Activated CD4-positive, alpha-beta T cell treated with anti-CD3 and anti-CD28 coated beads, Interleukin-2, amount 50 U/mL, for 24 hours (primary cell): Measurements from ENCODE around the gene CEND1.
"Not testable (repeated sequence)": the region's sequence is repeated elsewhere in the genome, so short reads cannot be mapped to it uniquely, and the experiment has no call there.

Source experiments
- DNase-seq, 2 donors: peaks; one replicate each; pipeline ENCODE4 v3.0.0-alpha.2; 2020; ENCODE audit warnings: low read depth in 1 of 2, low spot score in 1 of 2

Gene CEND1

DNA sequence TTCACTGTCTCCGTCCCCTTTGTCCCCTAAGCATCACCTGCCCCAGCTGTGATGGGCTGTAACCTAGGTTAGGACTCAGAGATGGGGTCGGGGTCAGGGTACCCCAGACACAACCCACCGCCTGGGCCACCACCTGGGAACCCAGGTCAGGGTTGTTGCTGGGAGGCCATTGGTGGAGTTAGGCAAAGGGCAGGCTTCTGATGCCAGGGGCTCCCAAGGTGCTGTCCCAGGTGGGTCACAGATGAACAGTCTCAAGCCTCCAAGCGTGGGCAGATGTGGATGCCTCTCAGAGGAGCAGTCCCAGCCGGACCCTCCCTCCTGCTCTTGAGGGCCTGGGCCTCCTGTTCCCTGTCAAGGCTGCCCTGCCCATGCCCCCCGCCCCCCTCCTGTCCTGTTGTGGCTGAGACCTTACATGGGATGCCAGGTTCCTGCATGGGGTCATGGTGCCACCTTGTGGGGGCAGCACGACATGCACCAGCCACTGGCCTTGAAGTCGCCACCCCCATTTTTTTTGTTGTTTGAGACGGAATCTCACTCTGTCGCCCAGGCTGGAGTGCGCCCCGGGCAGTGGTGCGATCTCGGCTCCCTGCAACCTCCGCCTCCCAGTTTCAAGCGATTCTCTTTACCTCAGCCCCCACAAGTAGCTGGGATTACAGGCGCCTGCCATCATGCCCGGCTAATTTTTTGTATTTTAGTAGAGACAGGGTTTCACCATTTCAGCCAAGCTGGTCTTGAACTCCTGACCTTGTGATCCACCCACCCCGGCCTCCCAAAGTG, 24.7 kb downstream of the CEND1 start:
- peak; percentile 39 to 43 for DNase-seq

DNA sequence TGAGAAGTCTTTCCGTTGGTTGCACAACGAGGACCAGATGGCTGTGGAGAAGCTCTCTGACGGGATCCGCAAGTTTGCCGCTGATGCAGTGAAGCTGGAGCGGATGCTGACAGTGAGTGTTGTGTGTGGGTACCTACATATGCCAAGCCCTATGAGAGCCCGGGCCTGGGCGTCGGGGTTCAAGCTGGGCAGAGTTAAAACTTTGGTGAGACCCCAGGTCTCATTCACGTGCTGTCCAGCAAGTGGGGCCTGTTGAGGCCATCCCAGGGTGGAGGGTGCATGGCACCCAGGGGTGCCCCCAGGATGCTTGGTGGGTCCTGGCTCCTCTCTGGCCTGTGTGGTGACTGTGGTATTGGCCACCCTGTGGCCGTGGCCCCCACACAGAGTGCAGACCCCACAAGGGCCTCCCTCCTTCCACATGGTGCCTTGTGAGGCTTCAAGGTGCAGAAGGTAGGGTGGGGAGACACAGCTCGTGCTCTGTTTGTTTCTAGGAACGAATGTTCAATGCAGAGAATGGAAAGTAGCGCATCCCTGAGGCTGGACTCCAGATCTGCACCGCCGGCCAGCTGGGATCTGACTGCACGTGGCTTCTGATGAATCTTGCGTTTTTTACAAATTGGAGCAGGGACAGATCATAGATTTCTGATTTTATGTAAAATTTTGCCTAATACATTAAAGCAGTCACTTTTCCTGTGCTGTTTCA, 25.4 kb downstream of the CEND1 start:
- no peak for DNase-seq

DNA sequence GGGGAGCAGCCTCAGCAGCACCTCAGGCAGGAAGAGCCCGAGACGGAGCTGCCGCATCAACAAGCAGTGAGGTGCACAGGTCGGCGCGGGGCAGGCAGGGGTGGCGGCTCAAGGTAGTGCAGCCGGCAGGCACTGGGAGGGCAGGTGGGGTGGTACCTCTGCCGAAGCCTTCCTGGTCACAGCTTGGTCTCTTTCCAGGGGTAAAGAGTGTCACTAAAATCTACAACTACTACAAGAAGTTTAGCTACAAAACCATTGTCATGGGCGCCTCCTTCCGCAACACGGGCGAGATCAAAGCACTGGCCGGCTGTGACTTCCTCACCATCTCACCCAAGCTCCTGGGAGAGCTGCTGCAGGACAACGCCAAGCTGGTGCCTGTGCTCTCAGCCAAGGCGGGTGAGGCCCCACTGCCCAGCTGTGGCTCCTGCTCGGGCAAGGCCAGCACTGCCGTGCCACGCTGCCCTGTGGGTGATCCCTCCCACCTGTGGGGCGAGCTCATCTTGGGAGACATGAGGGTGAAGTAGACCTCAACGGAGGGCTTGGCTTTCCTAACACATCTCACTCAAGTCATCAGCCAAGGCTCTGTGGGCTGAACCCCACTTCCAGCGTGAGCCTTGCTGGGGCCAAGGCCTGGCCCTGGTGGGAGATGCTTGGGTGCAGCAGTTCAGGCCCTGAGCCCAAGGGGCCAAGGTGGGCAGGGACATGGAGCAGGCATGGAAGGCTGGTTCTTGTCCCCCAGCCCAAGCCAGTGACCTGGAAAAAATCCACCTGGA, 26.2 kb downstream of the CEND1 start:
- DNase-seq = no peak

DNA sequence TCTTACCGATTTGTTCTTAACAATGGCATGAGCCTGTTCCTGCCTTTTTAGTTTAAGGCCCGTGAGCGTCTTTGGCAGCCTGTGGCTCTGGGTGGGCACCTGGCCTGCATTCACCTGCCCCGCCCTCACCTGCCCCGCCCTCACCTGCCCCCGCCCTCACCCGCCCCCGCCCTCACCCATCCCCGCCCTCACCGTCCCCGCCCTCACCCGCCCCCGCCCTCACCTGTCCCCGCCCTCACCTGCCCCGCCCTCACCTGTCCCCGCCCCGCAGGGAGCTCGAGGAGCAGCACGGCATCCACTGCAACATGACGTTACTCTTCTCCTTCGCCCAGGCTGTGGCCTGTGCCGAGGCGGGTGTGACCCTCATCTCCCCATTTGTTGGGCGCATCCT, 26.8 kb downstream of the CEND1 start:
- no peak for DNase-seq

DNA sequence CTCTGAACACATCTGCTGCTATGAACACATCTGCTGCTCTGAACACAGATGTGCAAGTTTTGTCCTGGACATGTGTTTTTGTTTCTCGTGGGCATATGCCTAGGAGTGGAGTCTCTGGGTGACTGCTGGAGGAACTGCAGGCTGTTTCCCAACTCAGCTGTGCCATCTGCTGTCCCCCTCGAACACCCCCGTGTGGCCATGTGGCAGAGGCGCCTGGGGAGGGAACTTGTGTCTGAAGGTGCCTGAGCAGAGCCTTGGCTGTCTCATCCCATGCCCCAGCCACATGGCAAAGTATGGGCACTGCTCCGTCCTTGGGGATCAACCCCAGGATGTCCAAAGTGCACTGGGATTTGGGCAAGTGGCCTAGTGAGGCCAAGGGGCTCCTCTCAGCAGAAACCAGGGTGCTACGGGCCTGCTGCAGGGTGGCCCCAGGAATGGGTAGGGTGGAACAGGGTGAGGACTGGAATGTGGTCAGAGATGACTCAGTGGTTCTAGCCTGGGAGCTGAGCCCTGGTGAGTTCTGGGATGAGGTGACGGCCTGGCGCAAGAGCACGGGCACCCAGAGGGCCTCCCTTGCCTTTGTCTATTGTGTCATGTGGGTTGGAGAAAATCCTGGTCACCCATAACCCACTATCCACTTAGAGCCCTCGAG, 27.3 kb downstream of the CEND1 start:
- DNase-seq = no peak

DNA sequence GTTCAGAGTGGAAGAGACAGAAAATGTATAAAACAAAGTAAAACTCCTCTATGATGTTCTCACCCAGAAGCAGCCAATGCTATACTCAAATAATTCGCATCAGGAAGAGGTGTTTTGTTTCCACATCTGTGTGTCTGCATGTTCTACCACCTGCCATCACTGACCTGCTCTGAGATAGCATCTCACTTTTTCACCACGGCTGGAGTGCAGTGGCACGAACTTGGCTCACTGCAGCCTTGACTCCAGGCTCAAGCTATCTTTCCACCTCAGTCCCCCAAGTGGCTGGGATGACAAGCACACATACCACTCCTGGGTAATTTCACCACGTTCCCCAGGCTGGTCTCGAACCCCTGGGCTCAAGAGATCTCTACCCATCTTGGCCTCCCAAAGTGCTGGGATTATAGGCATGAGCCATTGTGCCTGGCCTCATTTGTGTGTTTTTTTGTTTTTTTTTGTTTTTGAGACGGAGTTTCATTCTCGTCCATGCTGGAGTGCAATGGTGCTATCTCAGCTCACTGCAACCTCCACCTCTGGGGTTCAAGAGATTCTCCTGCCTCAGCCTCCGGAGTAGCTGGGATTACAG, 28.3 kb downstream of the CEND1 start:
- no peak for DNase-seq

DNA sequence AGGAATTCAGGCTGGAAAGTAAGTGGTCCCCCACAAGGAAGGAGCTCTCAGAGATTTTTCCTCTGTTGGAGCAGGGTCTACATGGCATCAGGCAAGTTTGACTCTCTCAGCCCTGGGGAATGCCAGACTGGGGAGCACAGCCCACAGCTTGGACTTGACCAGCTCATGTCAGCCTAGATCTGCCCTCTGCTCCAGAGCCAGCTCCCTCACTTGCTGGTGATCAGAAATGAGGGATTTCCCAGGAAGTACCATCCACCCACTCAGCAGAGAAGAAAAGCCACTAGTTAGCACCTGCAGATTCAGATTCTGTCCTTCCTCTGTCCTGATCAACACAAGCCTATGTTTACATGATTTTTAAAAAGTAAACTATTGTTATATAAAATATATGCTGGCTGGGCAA, 29.7 kb downstream of the CEND1 start:
- no peak for DNase-seq

DNA sequence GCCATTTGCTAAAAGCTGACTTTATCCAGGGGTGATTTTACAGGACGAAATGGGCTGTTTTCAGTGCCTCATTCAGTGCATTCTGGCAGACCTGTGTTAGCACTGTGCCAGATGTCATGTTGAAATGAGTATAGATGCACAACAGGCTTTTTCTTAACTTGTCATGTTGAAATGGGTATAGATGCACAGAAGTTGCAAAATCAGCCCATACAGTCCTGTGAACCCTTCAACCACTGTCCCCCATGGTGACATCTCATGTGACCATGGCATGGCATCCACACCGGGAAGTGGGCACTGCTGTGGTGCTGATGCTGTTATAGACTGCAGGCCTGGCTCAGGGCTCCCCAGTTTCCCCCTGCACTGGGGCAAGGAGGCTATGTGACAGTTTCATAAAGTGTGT, 40.2 kb downstream of the CEND1 start:
- no peak for DNase-seq

DNA sequence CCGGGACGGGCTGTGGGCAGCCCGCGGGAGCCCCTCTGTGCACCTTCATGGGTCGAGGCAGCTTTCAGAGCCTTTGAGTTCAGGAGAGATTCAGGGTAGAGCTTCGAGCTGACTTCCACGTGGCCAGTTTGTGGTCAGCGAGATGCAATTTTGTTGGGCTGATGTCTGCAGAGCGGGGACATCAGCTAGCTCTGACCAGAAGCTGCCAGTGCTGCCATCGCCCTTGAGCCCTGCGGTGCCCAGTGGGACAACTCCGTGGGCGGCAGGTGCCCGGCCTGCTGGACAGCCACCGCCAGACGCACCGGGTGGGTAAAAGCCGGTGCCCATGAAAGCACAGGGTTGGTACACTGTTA, 41.9 kb downstream of the CEND1 start:
- DNase-seq = no peak

DNA sequence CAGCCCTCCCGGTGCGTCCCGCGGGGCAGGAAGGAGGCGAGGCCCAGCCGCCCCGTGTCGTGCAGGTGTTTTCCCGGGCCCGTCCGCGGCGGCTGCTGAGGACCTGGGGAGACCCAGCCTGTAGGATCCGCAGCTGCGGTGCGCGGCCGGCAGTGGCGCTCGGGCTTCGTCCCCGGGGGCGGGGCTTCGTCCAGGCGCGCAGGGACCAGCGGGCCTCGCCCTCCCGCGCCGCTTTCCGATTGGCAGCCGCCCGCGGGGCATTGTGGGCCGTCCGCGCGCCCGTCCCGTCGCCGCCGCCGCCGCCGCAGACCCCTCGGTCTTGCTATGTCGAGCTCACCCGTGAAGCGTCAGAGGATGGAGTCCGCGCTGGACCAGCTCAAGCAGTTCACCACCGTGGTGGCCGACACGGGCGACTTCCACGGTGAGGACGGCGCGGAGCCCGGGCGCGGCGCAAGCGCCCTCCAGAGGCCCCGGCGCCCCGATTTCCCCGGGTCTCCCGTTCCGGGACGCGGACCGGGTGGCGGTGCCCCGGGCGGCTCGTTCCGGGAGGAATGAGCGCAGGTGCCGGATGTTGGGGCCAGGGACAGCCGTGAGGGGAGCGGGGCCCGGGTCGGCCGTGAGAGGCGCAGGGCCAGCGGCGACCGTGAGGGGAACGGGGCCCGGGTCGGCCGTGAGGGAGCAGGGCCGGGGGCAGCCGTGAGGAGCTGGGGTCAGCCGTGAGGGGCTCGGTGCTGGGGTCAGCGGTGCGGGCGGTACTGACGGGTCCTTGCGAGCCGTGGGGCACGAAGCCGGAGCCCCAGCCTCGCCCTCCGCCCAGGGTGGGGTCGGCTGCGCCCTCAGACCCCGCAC, 42.5 kb downstream of the CEND1 start, which contains the start of gene TALDO1:
Gene TALDO1 (plus strand): TSS at position 307 of the 849 bp plus-strand sequence. CDS start 18 bp downstream, at position 325.
- peak; percentile 67 to 79 for DNase-seq

DNA sequence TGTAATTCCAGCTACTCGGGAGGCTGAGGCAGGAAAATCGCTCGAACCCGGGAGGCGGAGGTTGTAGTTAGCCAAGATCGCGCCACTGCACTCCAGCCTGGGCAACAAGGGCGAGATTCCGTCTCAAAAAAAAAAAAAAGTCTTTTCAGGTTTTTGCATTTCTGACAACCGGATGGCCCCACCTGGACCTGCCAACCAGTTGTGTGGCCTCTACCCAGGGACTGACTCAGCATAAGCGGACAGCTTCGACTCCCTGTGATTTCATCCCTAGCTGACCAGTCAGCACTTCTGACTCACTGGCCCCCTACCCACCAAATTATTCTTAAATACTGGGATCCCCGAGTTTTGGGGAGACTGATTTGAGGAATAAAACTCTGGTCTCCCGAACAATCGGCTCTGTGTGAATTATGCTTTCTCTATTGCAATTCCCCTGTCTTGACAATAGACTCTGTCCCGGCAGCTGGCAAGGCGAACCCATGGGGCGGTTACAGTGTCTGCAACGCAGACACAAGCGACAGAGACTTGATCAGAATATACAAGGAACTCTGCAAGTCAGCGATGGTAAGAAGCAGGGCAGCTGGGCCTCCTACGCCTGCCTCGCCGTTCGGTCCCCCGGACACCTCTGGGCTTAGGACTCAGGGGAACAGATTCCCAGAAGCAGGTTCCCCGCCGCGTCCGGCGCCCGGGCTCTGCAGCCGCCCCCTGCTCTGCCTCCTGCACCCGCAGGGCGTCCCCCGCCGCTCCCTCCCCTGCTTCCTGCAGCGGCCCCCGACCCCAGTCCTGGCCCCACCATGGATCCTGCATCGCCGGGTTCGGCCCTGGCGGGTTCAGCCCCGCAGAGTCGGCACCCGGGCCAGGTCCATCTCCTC, 43.4 kb downstream of the CEND1 start:
- DNase-seq = no peak

DNA sequence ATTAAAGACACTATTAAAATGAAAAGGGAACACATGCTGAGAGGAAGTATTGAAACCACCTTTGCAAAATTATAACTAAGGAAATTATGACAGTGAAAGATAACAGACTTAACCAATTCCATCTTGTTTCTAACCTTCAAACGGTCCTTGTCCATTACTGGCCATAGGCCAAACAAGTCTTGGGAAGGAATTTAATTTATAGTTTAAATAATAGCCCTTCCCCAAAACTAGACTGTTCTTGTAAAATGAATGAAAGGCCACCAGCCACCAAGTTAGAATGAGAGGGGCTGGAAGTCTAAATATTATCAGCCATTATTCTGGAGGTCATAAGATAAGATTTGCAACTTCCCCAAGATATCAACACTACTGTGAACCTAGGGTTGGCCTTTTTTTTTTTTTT, 44.5 kb downstream of the CEND1 start:
- DNase-seq = no peak

DNA sequence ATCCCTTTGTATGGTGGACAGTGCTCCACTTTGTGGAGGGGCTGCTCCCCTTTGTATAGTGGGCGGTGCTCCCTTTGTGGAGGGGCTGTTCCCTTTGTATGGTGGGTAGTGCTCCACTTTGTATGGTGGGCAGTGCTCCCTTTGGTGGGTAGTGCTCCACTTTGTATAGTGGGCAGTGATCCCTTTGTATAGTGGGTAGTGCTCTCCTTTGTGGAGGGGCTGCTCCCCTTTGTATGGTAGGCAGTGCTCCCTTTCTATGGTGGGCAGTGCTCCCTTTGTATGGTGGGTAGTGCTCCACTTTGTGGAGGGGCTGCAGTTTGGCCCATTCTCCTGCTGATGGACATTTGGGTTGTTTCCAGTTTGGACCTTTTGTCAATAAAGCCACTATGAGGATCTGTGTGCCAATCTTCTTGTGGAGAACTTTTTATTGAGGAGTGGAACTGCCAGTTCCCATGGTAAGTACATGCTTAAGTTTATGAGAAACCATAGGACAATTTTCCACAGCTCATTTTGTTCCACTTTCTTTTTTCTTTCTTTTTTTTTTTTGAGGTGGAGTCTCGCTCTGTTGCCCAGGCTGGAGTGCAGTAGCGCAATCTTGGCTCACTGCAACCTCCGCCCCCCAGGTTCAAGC, 47.2 kb downstream of the CEND1 start:
- no peak for DNase-seq

DNA sequence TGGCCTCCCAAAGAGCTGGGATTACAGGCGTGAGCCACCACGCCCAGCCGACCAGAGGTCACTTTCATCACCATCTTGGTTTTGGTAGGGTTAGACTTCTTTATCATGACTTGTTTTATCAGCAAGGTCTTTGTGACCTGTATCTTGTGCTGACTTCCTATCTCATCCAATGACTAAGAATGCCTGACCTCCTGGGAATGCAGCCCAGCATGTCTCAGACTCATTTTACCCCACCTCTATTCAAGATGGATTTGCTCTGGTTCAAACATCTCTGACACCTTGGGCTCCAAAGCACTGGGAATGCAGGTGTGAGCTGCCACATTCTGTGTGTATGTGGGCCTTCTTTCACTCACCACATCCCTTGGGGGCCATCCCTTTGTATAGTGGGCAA, 47.7 kb downstream of the CEND1 start:
- DNase-seq = no peak

DNA sequence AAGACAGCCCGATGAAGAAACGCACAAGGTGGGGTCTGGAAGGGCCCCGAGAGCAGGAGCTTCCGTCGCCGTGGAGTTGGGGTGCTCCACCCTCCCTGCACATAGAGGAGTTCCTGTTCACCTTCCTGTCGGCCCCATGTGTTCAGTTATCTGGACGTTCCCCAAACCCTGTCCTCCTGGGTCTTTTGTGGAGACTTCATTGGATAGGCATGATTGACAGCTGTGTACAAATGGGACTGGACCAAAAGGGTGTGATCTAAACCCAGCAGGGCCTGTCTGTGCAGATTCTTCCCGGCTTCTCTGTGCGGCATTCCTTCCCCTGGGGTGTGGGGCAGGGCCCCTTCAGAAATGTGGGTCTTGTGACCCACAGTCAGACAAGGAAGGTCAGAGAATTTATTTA, 52.0 kb downstream of the CEND1 start:
- not testable (repeated sequence) for DNase-seq

DNA sequence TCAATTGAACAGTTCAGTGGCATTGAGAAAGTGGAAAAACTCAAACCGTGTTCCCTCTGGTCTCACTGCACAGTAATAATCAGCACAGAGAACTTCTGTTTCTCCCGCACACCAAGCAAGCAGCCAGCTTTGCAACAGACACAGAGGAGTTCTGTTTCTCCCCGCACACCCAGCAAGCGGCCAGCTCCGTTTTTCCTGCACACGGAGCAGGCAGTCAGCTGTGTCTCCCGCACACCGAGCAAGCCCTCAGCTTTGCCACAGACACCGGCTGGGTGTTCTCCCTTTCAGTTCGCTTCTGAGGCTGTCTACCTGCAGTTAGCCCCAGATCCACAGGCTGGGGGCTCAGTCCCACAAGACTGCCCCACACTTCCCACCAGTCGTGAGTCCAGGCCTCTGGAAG, 52.5 kb downstream of the CEND1 start:
- no peak for DNase-seq
